HUES6 (cell line): ENCODE measurements around the gene ENOX1.
"Not testable (repeated sequence)": the region's sequence is repeated elsewhere in the genome, so short reads cannot be mapped to it uniquely, and the experiment has no call there.

Experiments used
- H3K27ac ChIP-seq: 2 replicates; pipeline ENCODE4 v1.7.0; 2013; ENCODE audit warnings: low read depth, mild to moderate bottlenecking, low read length, inconsistent platforms
- H3K27me3 ChIP-seq: 2 replicates; pipeline ENCODE4 v1.6.1; 2013; ENCODE audit warnings: low read length; ENCODE audit not compliant: control insufficient read depth, insufficient read depth
- H3K36me3 ChIP-seq: 2 replicates; pipeline ENCODE4 v1.6.1; 2013; ENCODE audit warnings: low read length; ENCODE audit not compliant: control insufficient read depth, insufficient read depth
- H3K4me1 ChIP-seq: 2 replicates; pipeline ENCODE4 v1.6.1; 2013; ENCODE audit warnings: low read length; ENCODE audit not compliant: control insufficient read depth, insufficient read depth
- H3K4me3 ChIP-seq: 2 replicates; pipeline ENCODE4 v1.5.1; 2013; ENCODE audit warnings: low read depth, low read length
- H3K9ac ChIP-seq: one replicate; pipeline ENCODE4 v1.6.1; 2013; ENCODE audit warnings: mild to moderate bottlenecking, low read length
- H3K9me3 ChIP-seq: 2 replicates; pipeline ENCODE4 v1.6.1; 2013; ENCODE audit warnings: low read depth, low read length; ENCODE audit not compliant: control insufficient read depth, insufficient read depth

The ENOX1 gene

GRCh38 chr13:43191546-43191945 lies 595.2 kb downstream of the ENOX1 start:
- Histone ChIP-seq H3K27ac (no peak overlapping the region), H3K36me3 (no peaks in the 10 kb centered on the region), H3K9ac (no peak overlapping the region), H3K4me1 (no peaks in the 10 kb centered on the region), H3K9me3 (no peaks in the 10 kb centered on the region), H3K4me3 (no peak overlapping the region), H3K27me3 (no peaks in the 10 kb centered on the region)

DNA sequence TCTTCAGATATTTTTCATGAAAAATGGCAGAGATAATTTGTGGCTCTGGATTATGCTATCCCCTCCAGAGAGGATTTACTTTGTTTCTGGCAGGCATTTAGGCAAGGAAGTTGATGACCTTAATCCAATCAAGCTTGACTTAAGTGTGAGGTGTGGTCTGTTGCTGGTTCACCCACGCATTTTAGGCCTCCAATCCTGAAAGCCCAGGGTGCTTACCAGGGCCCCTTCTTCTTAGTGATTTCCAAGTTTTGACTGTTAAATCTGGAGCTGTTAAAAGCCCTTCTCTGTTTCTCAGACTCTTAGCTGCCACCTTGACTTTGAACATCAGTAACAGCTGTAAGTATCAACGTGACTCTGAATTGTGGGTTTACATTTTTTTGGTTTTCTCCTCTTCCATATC lies 601.5 kb downstream of the ENOX1 start:
- H3K9me3 ChIP-seq = peaks cover 4% of the 10 kb centered on the region; the same call in 1 of the 2 replicates
- H3K4me1 ChIP-seq = no peaks in the 10 kb centered on the region
- no peak overlapping the region for H3K27ac ChIP-seq
- no peaks in the 10 kb centered on the region for H3K36me3 ChIP-seq
- no peaks in the 10 kb centered on the region for H3K27me3 ChIP-seq
- H3K9ac ChIP-seq = no peak overlapping the region
- no peak overlapping the region for H3K4me3 ChIP-seq

DNA sequence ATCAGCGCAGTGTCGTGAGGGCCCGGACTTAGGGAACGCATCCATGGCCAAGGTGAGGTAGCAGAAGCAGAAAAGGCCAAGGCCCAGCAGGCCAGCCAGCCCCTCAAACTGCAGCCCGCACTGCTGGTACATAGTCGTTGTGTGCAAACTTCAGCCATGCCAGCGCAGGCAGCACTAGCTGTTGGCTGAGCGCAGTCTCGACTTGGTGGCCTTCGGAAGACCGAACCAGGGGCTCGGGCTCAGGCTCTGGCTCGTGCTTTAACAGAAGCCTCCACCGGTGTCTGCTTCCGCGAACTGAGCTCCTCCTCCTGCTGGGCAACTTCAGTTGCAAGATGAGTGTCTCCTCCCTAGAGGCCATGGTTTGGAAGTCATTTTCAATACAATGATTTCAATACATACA lies 605.9 kb downstream of the ENOX1 start:
- no peak overlapping the region for H3K9ac ChIP-seq
- H3K4me3 ChIP-seq = no peak overlapping the region
- peaks cover 8% of the 10 kb centered on the region for H3K9me3 ChIP-seq
- H3K27me3 ChIP-seq = no peaks in the 10 kb centered on the region
- H3K4me1 ChIP-seq = no peaks in the 10 kb centered on the region
- no peak overlapping the region for H3K27ac ChIP-seq
- no peaks in the 10 kb centered on the region for H3K36me3 ChIP-seq

GRCh38 chr13:43180036-43180660 lies 606.6 kb downstream of the ENOX1 start:
- H3K9ac ChIP-seq = no peak overlapping the region
- no peaks in the 10 kb centered on the region for H3K36me3 ChIP-seq
- no peaks in the 10 kb centered on the region for H3K4me1 ChIP-seq
- no peaks in the 10 kb centered on the region for H3K27me3 ChIP-seq
- peaks cover 8% of the 10 kb centered on the region for H3K9me3 ChIP-seq
- no peak overlapping the region for H3K4me3 ChIP-seq
- H3K27ac ChIP-seq = no peak overlapping the region

- peaks cover 4% of the 10 kb centered on the region; the same call in 1 of the 2 replicates for H3K4me1 ChIP-seq
- no peaks in the 10 kb centered on the region for H3K9me3 ChIP-seq
- H3K36me3 ChIP-seq = no peaks in the 10 kb centered on the region
- no peak overlapping the region for H3K4me3 ChIP-seq
- no peak overlapping the region for H3K9ac ChIP-seq
- no peaks in the 10 kb centered on the region for H3K27me3 ChIP-seq
- no peak overlapping the region for H3K27ac ChIP-seq
These were observed 615.3 kb downstream of the ENOX1 start for GRCh38 chr13:43171489-43171888.

DNA sequence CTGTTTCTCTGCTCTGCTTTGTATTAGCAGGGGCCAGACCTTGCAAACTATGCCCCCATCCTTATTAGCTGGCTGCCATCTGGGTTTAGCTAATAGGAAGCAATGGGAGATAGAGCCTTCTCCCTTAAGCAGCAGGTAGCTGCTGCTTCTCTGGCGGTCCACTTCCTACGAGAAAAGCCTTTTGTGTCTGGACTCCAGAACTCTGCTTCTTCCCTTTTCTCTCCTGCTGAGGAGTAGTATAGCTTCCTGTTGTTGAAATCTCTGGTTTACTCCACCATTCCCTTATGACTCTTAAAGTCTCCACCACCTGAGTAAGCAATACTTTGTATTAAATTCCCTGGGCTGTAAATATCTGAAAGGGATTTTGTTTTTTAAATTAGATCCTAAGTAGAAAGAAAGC lies 616.3 kb downstream of the ENOX1 start:
- no peak overlapping the region for H3K4me3 ChIP-seq
- no peaks in the 10 kb centered on the region for H3K9me3 ChIP-seq
- no peaks in the 10 kb centered on the region for H3K27me3 ChIP-seq
- no peak overlapping the region for H3K27ac ChIP-seq
- H3K9ac ChIP-seq = no peak overlapping the region
- H3K4me1 ChIP-seq = peaks cover 4% of the 10 kb centered on the region; the same call in 1 of the 2 replicates
- no peaks in the 10 kb centered on the region for H3K36me3 ChIP-seq

- H3K36me3 ChIP-seq, H3K4me1 ChIP-seq, H3K27me3 ChIP-seq, H3K9me3 ChIP-seq, H3K9ac ChIP-seq, H3K27ac ChIP-seq, H3K4me3 ChIP-seq: not testable (repeated sequence)
These were observed 618.3 kb downstream of the ENOX1 start for GRCh38 chr13:43168434-43168833.

GRCh38 chr13:43167731-43168130 lies 619.0 kb downstream of the ENOX1 start:
- Histone ChIP-seq H3K9ac (no peak overlapping the region), H3K27me3 (no peaks in the 10 kb centered on the region), H3K36me3 (no peaks in the 10 kb centered on the region), H3K9me3 (0 out of 2 replicates have a peak, but pooled peaks cover 2% of the 10 kb centered on the region), H3K4me1 (peaks cover 4% of the 10 kb centered on the region; the same call in 1 of the 2 replicates), H3K4me3 (no peak overlapping the region), H3K27ac (no peak overlapping the region)

DNA sequence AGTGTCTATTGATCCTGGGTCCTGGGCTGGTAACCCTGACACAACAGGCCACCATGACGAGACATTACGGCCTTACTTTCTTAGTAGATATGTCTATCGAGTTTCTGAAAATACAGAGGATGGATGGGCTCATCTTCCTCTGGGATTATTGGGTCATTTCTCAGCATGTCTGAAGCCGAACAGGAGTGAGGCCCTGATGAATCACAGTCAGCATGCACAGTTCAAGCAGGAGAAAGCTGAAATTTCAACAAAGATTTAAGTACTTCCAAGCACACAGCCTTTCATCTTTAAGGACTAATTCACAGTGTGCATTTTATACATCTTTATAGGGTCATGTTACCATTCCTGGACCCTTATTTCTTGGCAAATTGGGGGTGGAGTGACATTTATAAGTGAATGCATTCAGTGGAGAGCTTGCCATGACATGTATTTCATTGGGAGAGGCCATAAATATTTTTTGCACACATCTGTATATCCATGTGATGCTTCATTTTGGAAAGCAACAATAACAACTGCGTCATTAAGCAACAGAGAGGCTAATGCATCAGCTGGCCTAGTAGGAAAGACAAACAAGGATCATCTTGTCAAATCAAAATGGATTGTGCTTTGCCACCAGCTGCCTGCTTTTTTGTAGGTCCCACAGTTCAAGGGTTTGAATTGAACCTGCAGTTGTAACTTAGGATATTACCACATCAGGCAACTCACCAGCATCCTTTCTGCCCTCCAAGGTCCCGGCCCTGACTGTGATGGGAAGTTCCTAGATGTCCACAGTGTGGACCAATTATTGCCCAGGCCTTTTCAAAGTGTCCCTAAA lies 619.9 kb downstream of the ENOX1 start:
- H3K4me1 ChIP-seq = peaks cover 4% of the 10 kb centered on the region; the same call in 1 of the 2 replicates
- no peak overlapping the region for H3K4me3 ChIP-seq
- H3K36me3 ChIP-seq = no peaks in the 10 kb centered on the region
- no peak overlapping the region for H3K27ac ChIP-seq
- H3K27me3 ChIP-seq = no peaks in the 10 kb centered on the region
- H3K9ac ChIP-seq = no peak overlapping the region
- H3K9me3 ChIP-seq = 0 out of 2 replicates have a peak, but pooled peaks cover 2% of the 10 kb centered on the region
